OCI-LY7 (cell line): ENCODE results near the gene THAP6. TPM values are rescaled to one million over a fixed set of nuclear protein-coding genes. Genes with fewer than 3 reads are reported as not detected.

Experiments
- BruUV-seq: library from RNA; stranded (reverse); fragments of 400-500 nt; replicated peaks from 2 replicates; lab custom pipeline; 2021; lab: Mats Ljungman, UMichigan
- CTCF ChIA-PET: fragments of 300-600 bp; sonication (Branson Sonifier 250); formaldehyde crosslinking; loops from one replicate; lab custom pipeline; 2022; ENCODE audit warnings: antibody characterized with exemption; ENCODE audit not compliant: unreplicated experiment; lab: Charles Lee
- POLR2A ChIA-PET: fragments of 300-600 bp; sonication (Branson Sonifier 250); formaldehyde crosslinking; loops from one replicate; lab custom pipeline; 2022; ENCODE audit warnings: antibody characterized with exemption; lab: Charles Lee
- DNase-seq: peaks from one replicate; pipeline ENCODE4 v3.0.0-alpha.2; 2015; ENCODE audit warnings: low spot score
- H2AFZ ChIP-seq: fragments of 200-600 bp; sonication (generic), shearing (Covaris generic); 2 replicates; pipeline ENCODE4 v1.6.1; 2014; ENCODE audit warnings: mild to moderate bottlenecking, antibody characterized with exemption, low read length, moderate library complexity
- H3K27ac ChIP-seq: fragments of 200-600 bp; sonication (generic); 2 replicates; pipeline ENCODE4 v1.5.1; 2014; ENCODE audit warnings: mixed run types, low read depth, mild to moderate bottlenecking, moderate library complexity, low read length, inconsistent platforms; ENCODE audit not compliant: poor library complexity, severe bottlenecking
- H3K36me3 ChIP-seq: fragments of 200-600 bp; sonication (generic); 2 replicates; pipeline ENCODE4 v1.6.1; 2014; ENCODE audit warnings: mild to moderate bottlenecking, antibody characterized with exemption, low read length, moderate library complexity, mixed read lengths; ENCODE audit not compliant: insufficient read depth
- H3K4me1 ChIP-seq: fragments of 200-600 bp; sonication (generic); 2 replicates; pipeline ENCODE4 v1.5.1; 2014; ENCODE audit warnings: mild to moderate bottlenecking, low read length; ENCODE audit not compliant: insufficient read depth, poor library complexity, severe bottlenecking
- H3K4me2 ChIP-seq: fragments of 200-600 bp; sonication (generic); 2 replicates; pipeline ENCODE4 v1.6.1; 2014; ENCODE audit warnings: mild to moderate bottlenecking, low read length
- H3K4me3 ChIP-seq: fragments of 200-600 bp; sonication (generic); 2 replicates; pipeline ENCODE4 v1.5.1; 2014; ENCODE audit warnings: mild to moderate bottlenecking, low read depth, low read length; ENCODE audit not compliant: poor library complexity, severe bottlenecking
- H3K79me2 ChIP-seq: fragments of 200-600 bp; sonication (generic); 2 replicates; pipeline ENCODE4 v1.6.1; 2016; ENCODE audit warnings: low read depth, mild to moderate bottlenecking, low read length, moderate library complexity, mixed read lengths; ENCODE audit not compliant: insufficient read depth
- H3K9me2 ChIP-seq: fragments of 200-600 bp; sonication (generic); 2 replicates; pipeline ENCODE4 v1.6.1; 2016; ENCODE audit warnings: mild to moderate bottlenecking, low read length, mixed read lengths; ENCODE audit not compliant: insufficient read depth
- H3K9me3 ChIP-seq: fragments of 200-600 bp; sonication (generic); 2 replicates; pipeline ENCODE4 v1.6.1; 2014; ENCODE audit warnings: mild to moderate bottlenecking, mixed run types, low read length, mixed read lengths
- H4K20me1 ChIP-seq: fragments of 200-600 bp; sonication (generic); 2 replicates; pipeline ENCODE4 v1.6.1; 2014; ENCODE audit warnings: mild to moderate bottlenecking, antibody characterized with exemption, low read length, moderate library complexity, mixed read lengths; ENCODE audit not compliant: insufficient read depth
- CTCF ChIP-seq: fragments of 200-600 bp; sonication (generic); conservative IDR thresholded peaks from 2 replicates; pipeline ENCODE4 v1.5.1; 2014; ENCODE audit warnings: mild to moderate bottlenecking, antibody characterized with exemption, low read length, moderate library complexity, mixed read lengths
- EZH2phosphoT487 ChIP-seq: fragments of 200-600 bp; sonication (generic); IDR thresholded peaks from 2 replicates; pipeline ENCODE4 v1.6.1; 2018; ENCODE audit warnings: low read depth, borderline replicate concordance, mild to moderate bottlenecking, mixed run types, antibody characterized with exemption, low read length, moderate library complexity, mixed read lengths
- intact Hi-C: fragments of 100-400 bp; cut with micrococcal nuclease; formaldehyde crosslinking; loops from one replicate; pipeline ENCODE4 v1.10.0; 2022; ENCODE audit not compliant: unreplicated experiment
- total RNA-seq, 2 experiments: library from RNA; depleted of rRNA in 1 of 2; stranded (reverse); fragments of >200 nt in 1 of 2; shearing (Covaris generic) in 1 of 2; gene quantifications; 2 replicates each; pipeline ENCODE4 v1.2.3, GENCODE V29; 2014 to 2022

The THAP6 gene
- total RNA-seq, 2 experiments from 2014 or later, result 15.9 to 27.3 TPM

- no TSS peak for BruUV-seq
- no peaks in the 10 kb centered on the region for H4K20me1 ChIP-seq
- no peak overlapping the region for H3K4me2 ChIP-seq
- ChIA-PET CTCF (no interaction called here), POLR2A (interaction anchor here (1.4 kb wide), 1 partner anchor 9 kb away, joined by 4 read pairs; no protein-coding TSS in a partner anchor)
- TF ChIP-seq CTCF, result peak; percentile 57; the same call in 1 of the 2 replicates
- TF ChIP-seq EZH2phosphoT487, result no peak
- H3K9me3 ChIP-seq, result no peaks in the 10 kb centered on the region
- H3K79me2 ChIP-seq, result peaks cover 3% of the 10 kb centered on the region; the same call in 1 of the 2 replicates
- H3K27ac ChIP-seq, result no peak overlapping the region
- no peak overlapping the region for H3K4me3 ChIP-seq
- intact Hi-C loops, result no loop called here
- H2AFZ ChIP-seq, result no peak overlapping the region
- no peaks in the 10 kb centered on the region for H3K4me1 ChIP-seq
- DNase-seq, result peak; percentile 13
- H3K36me3 ChIP-seq, result peaks cover 84% of the 10 kb centered on the region
- H3K9me2 ChIP-seq, result no peaks in the 10 kb centered on the region
Observed at GRCh38 chr4:75490155-75490554, 24.1 kb upstream of the THAP6 start.

- intact Hi-C loops, result no loop called here
- no peak for TF ChIP-seq CTCF
- TF ChIP-seq EZH2phosphoT487, result no peak
Observed at GRCh38 chr4:75494563-75494962, 19.7 kb upstream of the THAP6 start.

GRCh38 chr4:75495476-75495875 is 18.8 kb upstream of the THAP6 start:
- ChIA-PET POLR2A (interaction anchor here (1.5 kb wide), 2 partner anchors 10 to 18 kb away, joined by 3 to 4 read pairs; no protein-coding TSS in a partner anchor), CTCF (no interaction called here)
- no TSS peak for BruUV-seq
- no peak overlapping the region for H3K4me3 ChIP-seq
- H3K9me2 ChIP-seq, result no peaks in the 10 kb centered on the region
- no peaks in the 10 kb centered on the region; the same call in 1 of the 2 replicates for H4K20me1 ChIP-seq
- no peaks in the 10 kb centered on the region for H3K4me1 ChIP-seq
- intact Hi-C loops, result no loop called here
- no peak for TF ChIP-seq CTCF
- TF ChIP-seq EZH2phosphoT487, result no peak
- peaks cover 93% of the 10 kb centered on the region for H3K36me3 ChIP-seq
- no peak overlapping the region for H3K4me2 ChIP-seq
- no peak for DNase-seq
- H3K27ac ChIP-seq, result no peak overlapping the region
- H3K79me2 ChIP-seq, result peaks cover 21% of the 10 kb centered on the region; the same call in 1 of the 2 replicates
- H2AFZ ChIP-seq, result no peak overlapping the region
- peaks cover 11% of the 10 kb centered on the region; the same call in 1 of the 2 replicates for H3K9me3 ChIP-seq

More at GRCh38 chr4:75494563-75494962, 19.7 kb upstream of the THAP6 start:
- DNase-seq, result no peak
- BruUV-seq, result no TSS peak
- no peaks in the 10 kb centered on the region for H3K9me2 ChIP-seq
- H3K27ac ChIP-seq, result no peak overlapping the region
- POLR2A ChIA-PET, result interaction anchor here (0.9 to 1.5 kb wide), 4 partner anchors 9 to 626 kb away, joined by 3 to 4 read pairs (median 4); no protein-coding TSS in a partner anchor
- CTCF ChIA-PET, result no interaction called here
- H3K9me3 ChIP-seq, result peaks cover 11% of the 10 kb centered on the region; the same call in 1 of the 2 replicates
- peaks cover 93% of the 10 kb centered on the region for H3K36me3 ChIP-seq
- no peaks in the 10 kb centered on the region for H3K4me1 ChIP-seq
- peaks cover 21% of the 10 kb centered on the region; the same call in 1 of the 2 replicates for H3K79me2 ChIP-seq
- H3K4me2 ChIP-seq, result no peak overlapping the region
- H3K4me3 ChIP-seq, result no peak overlapping the region
- no peak overlapping the region for H2AFZ ChIP-seq
- H4K20me1 ChIP-seq, result no peaks in the 10 kb centered on the region; the same call in 1 of the 2 replicates
